IPS DF 19.7 (cell line): Measurements from ENCODE around the gene CXCL16.

ENCODE experiments used
- DNase-seq: peaks from one replicate; pipeline ENCODE4 v3.0.0-alpha.2; 2013; ENCODE audit warnings: low read depth, low spot score

CXCL16 gene

GRCh38 chr17:4739122-4740024 lies at the start of gene CXCL16, which contains the start of gene ZMYND15:
Gene CXCL16 (minus strand): TSS chr17:4739928. CDS start chr17:4739339, 589 bp downstream.
Gene ZMYND15 (plus strand): TSS chr17:4739833. CDS start chr17:4740549, 716 bp downstream.
- no peak for DNase-seq

- DNase-seq = no peak
Observed at GRCh38 chr17:4788807-4789700, 49.3 kb upstream of the CXCL16 start, which contains the start of gene GLTPD2. Gene GLTPD2 (plus strand): TSS chr17:4788964. CDS start chr17:4789012, 48 bp downstream.

- DNase-seq = no peak
Observed at GRCh38 chr17:4788159-4788806, 48.6 kb upstream of the CXCL16 start.

- no peak for DNase-seq
Observed at GRCh38 chr17:4786516-4786915, 46.8 kb upstream of the CXCL16 start.

GRCh38 chr17:4786106-4786511 lies 46.4 kb upstream of the CXCL16 start, which contains the start of gene VMO1:
Gene VMO1 (minus strand): TSS chr17:4786364. CDS start chr17:4786352, 12 bp downstream.
- no peak for DNase-seq

GRCh38 chr17:4785311-4786105 lies 45.8 kb upstream of the CXCL16 start:
- no peak for DNase-seq

GRCh38 chr17:4782652-4783051 lies 42.9 kb upstream of the CXCL16 start:
- no peak for DNase-seq

GRCh38 chr17:4780325-4780955 lies 40.7 kb upstream of the CXCL16 start:
- no peak for DNase-seq

- no peak for DNase-seq
Observed at GRCh38 chr17:4777969-4778760, 38.4 kb upstream of the CXCL16 start.

- DNase-seq = no peak
Observed at GRCh38 chr17:4772235-4772613, 32.5 kb upstream of the CXCL16 start.

- no peak for DNase-seq
Observed at GRCh38 chr17:4771519-4772234, 31.9 kb upstream of the CXCL16 start, which contains the start of gene TM4SF5. Gene TM4SF5 (plus strand): TSS chr17:4771886. CDS start chr17:4771923, 37 bp downstream.

- DNase-seq = no peak
Observed at GRCh38 chr17:4769628-4770027, 29.9 kb upstream of the CXCL16 start.

GRCh38 chr17:4768298-4768697 lies 28.6 kb upstream of the CXCL16 start:
- DNase-seq = no peak

- DNase-seq = no peak
Observed at GRCh38 chr17:4766723-4767122, 27.0 kb upstream of the CXCL16 start.

- DNase-seq = no peak
Observed at GRCh38 chr17:4766201-4766600, 26.5 kb upstream of the CXCL16 start.

- DNase-seq = no peak
Observed at GRCh38 chr17:4764595-4764994, 24.9 kb upstream of the CXCL16 start.

- no peak for DNase-seq
Observed at GRCh38 chr17:4759776-4760236, 20.1 kb upstream of the CXCL16 start.

- no peak for DNase-seq
Observed at GRCh38 chr17:4753392-4753791, 13.7 kb upstream of the CXCL16 start.

GRCh38 chr17:4751932-4752331 lies 12.2 kb upstream of the CXCL16 start:
- DNase-seq = no peak
